ENCODE results near the gene SLAMF1.

- no peak for TF ChIP-seq CTCF (conservative IDR thresholded peaks at IDR 0.05; ENCODE audit: low read depth in 2 of 2)
- TF ChIP-seq POLR2AphosphoS5 (IDR thresholded peaks at IDR 0.05; ENCODE audit: low read depth): no peak
- no peak for TF ChIP-seq EZH2 (IDR thresholded peaks at IDR 0.05; ENCODE audit: low read depth, unreplicated experiment)
- TF ChIP-seq REST (IDR thresholded peaks at IDR 0.05; ENCODE audit: unreplicated experiment): no peak
- no peak for TF ChIP-seq CREB1 (CRISPR knock-in tag; IDR thresholded peaks at IDR 0.05; ENCODE audit: low read depth)
- TF ChIP-seq EZH2phosphoT487 (IDR thresholded peaks at IDR 0.05; ENCODE audit: unreplicated experiment): no peak
- TF ChIP-seq JUNB (IDR thresholded peaks at IDR 0.05; ENCODE audit: unreplicated experiment): no peak
- TF ChIP-seq STAT1 (IDR thresholded peaks at IDR 0.05; ENCODE audit: unreplicated experiment): no peak
- TF ChIP-seq ZNF331 (CRISPR knock-in tag; IDR thresholded peaks at IDR 0.05; ENCODE audit: low read depth): no peak
- TF ChIP-seq NANOG (IDR thresholded peaks at IDR 0.05; ENCODE audit: borderline replicate concordance): no peak
- TF ChIP-seq ETS1 (IDR thresholded peaks at IDR 0.05): no peak
- TF ChIP-seq ZNF114 (CRISPR knock-in tag; IDR thresholded peaks at IDR 0.05): no peak
Measured at GRCh38 chr1:160669276-160669675, 22.4 kb upstream of the SLAMF1 start.

All from GM23338 (cell line).